ENCODE measurements around the gene HECW1. TPM values are rescaled to one million over a fixed set of nuclear protein-coding genes. Genes with fewer than 3 reads are reported as not detected.
"Not testable (repeated sequence)": the region's sequence is repeated elsewhere in the genome, so short reads cannot be mapped to it uniquely, and the experiment has no call there.

The HECW1 gene
- total RNA-seq, 4 donors from 2014 or later, result 0.62 to 4.3 (median 1.4) TPM; not detected in 1

GRCh38 chr7:43570688-43571365 lies 458.4 kb downstream of the HECW1 start:
- TF ChIP-seq POLR2A (IDR thresholded peaks at IDR 0.05) (no peak), CTCF (IDR thresholded peaks at IDR 0.05) (no peak)
- no peak overlapping the region for H3K4me3 ChIP-seq (ENCODE audit: low read depth, poor library complexity, severe bottlenecking)
- 83 to 91% methylated on average over 4 of the region's 4 CpGs for WGBS, 2 donors
- intact Hi-C loops (cut with DNase I; ENCODE audit: low total_unique reads), result no loop called here
- DNase-seq (ENCODE audit: low spot score in 2 of 2), result no peak

- WGBS, 2 donors, result 10% methylated on average over 1 of the region's 1 CpG
- intact Hi-C loops (cut with DNase I; ENCODE audit: low total_unique reads), result no loop called here
- peak in 1 of 2 donors; percentile 74 for DNase-seq (ENCODE audit: low spot score in 2 of 2)
Observed at GRCh38 chr7:43572516-43573049, 460.1 kb downstream of the HECW1 start.

GRCh38 chr7:43573832-43574231 lies 461.4 kb downstream of the HECW1 start:
- H3K4me3 ChIP-seq (ENCODE audit: low read depth, poor library complexity, severe bottlenecking); intact Hi-C loops (cut with DNase I; ENCODE audit: low total_unique reads): not testable (repeated sequence)
- 94 to 96% methylated on average over 2 of the region's 2 CpGs for WGBS, 2 donors

More at GRCh38 chr7:43572516-43573049, 460.1 kb downstream of the HECW1 start:
- no peak overlapping the region for H3K4me3 ChIP-seq (ENCODE audit: low read depth, poor library complexity, severe bottlenecking)
- no peak for TF ChIP-seq POLR2A (IDR thresholded peaks at IDR 0.05)
- no peak for TF ChIP-seq CTCF (IDR thresholded peaks at IDR 0.05)

GRCh38 chr7:43575506-43575905 lies 463.1 kb downstream of the HECW1 start:
- no peak for DNase-seq (ENCODE audit: low spot score in 2 of 2)
- 91 to 92% methylated on average over 6 of the region's 6 CpGs for WGBS, 2 donors
- intact Hi-C loops (cut with DNase I; ENCODE audit: low total_unique reads), result no loop called here
- TF ChIP-seq POLR2A (IDR thresholded peaks at IDR 0.05), result no peak
- no peak for TF ChIP-seq CTCF (IDR thresholded peaks at IDR 0.05)
- no peak overlapping the region for H3K4me3 ChIP-seq (ENCODE audit: low read depth, poor library complexity, severe bottlenecking)

More at GRCh38 chr7:43573832-43574231, 461.4 kb downstream of the HECW1 start:
- not testable (repeated sequence) for DNase-seq (ENCODE audit: low spot score in 2 of 2)

- intact Hi-C loops (cut with DNase I; ENCODE audit: low total_unique reads), result no loop called here
- DNase-seq (ENCODE audit: low spot score in 2 of 2), result no peak
- H3K4me3 ChIP-seq (ENCODE audit: low read depth, poor library complexity, severe bottlenecking), result no peak overlapping the region
- 93 to 94% methylated on average over 3 of the region's 3 CpGs for WGBS, 2 donors
- no peak for TF ChIP-seq CTCF (IDR thresholded peaks at IDR 0.05)
- TF ChIP-seq POLR2A (IDR thresholded peaks at IDR 0.05), result no peak
Observed at GRCh38 chr7:43576241-43576640, 463.8 kb downstream of the HECW1 start.

GRCh38 chr7:43577485-43577951 lies 465.1 kb downstream of the HECW1 start:
- no peak for DNase-seq (ENCODE audit: low spot score in 2 of 2)
- no peak for TF ChIP-seq POLR2A (IDR thresholded peaks at IDR 0.05)
- TF ChIP-seq CTCF (IDR thresholded peaks at IDR 0.05), result no peak
- H3K4me3 ChIP-seq (ENCODE audit: low read depth, poor library complexity, severe bottlenecking), result no peak overlapping the region
- intact Hi-C loops (cut with DNase I; ENCODE audit: low total_unique reads), result no loop called here
- WGBS, 2 donors, result 59 to 67% methylated on average over 6 of the region's 6 CpGs

Data from lower leg skin (tissue), 4 donors.